Bronchial epithelial cell (primary cell): Measurements from ENCODE around the gene RAP1GAP2. TPM values are rescaled to one million over a fixed set of nuclear protein-coding genes. Genes with fewer than 3 reads are reported as not detected.

Experiments used
- total RNA-seq: library from RNA; depleted of rRNA; stranded (reverse); fragments of >200 nt; gene quantifications from 2 replicates; pipeline ENCODE4 v1.2.1, GENCODE V29; 2014

The RAP1GAP2 gene
- total RNA-seq, 1 donor from 2014 or later = 15.0 TPM

Other genes with a start within 250 kb of the RAP1GAP2 start
- gene PAFAH1B1, start 202.8 kb upstream of the RAP1GAP2 start, total RNA-seq = 109 and 131 TPM in 2 replicates
- 41.3 and 41.9 TPM in 2 replicates for gene CLUH, start 84.7 kb upstream of the RAP1GAP2 start, total RNA-seq
- not detected in 2 replicates for gene CCDC92B, start 46.8 kb upstream of the RAP1GAP2 start, total RNA-seq